Putamen (tissue), 1 donor: Measurements from ENCODE around the gene CUL7.
"Not testable (repeated sequence)": the region's sequence is repeated elsewhere in the genome, so short reads cannot be mapped to it uniquely, and the experiment has no call there.

Experiments used
- DNase-seq: peaks from one replicate; pipeline ENCODE4 v3.0.0-alpha.2; 2016; ENCODE audit warnings: low spot score

The CUL7 gene

GRCh38 chr6:43053545-43054205, at the start of gene CUL7:
Gene CUL7 (minus strand): TSS chr6:43053851. CDS start chr6:43052788, 1,063 bp downstream.
- DNase-seq, result peak; percentile 84

- DNase-seq, result no peak
Measured at GRCh38 chr6:43101497-43101896, 47.8 kb upstream of the CUL7 start.

- no peak for DNase-seq
Measured at GRCh38 chr6:43097502-43097901, 43.9 kb upstream of the CUL7 start.

- DNase-seq, result no peak
Measured at GRCh38 chr6:43097098-43097489, 43.4 kb upstream of the CUL7 start.

- DNase-seq, result no peak
Measured at GRCh38 chr6:43096451-43097097, 42.9 kb upstream of the CUL7 start.

GRCh38 chr6:43095939-43096338, 42.3 kb upstream of the CUL7 start:
- no peak for DNase-seq

GRCh38 chr6:43093436-43094289, 40.0 kb upstream of the CUL7 start:
- DNase-seq, result no peak

GRCh38 chr6:43092635-43093034, 39.0 kb upstream of the CUL7 start:
- no peak for DNase-seq

GRCh38 chr6:43091436-43091991, 37.9 kb upstream of the CUL7 start:
- DNase-seq, result no peak

GRCh38 chr6:43091020-43091419, 37.4 kb upstream of the CUL7 start:
- no peak for DNase-seq

- DNase-seq, result no peak
Measured at GRCh38 chr6:43090559-43090956, 36.9 kb upstream of the CUL7 start.

- no peak for DNase-seq
Measured at GRCh38 chr6:43089874-43090558, 36.4 kb upstream of the CUL7 start.

- DNase-seq, result no peak
Measured at GRCh38 chr6:43089467-43089866, 35.8 kb upstream of the CUL7 start.

GRCh38 chr6:43088654-43089056, 35.0 kb upstream of the CUL7 start:
- no peak for DNase-seq

GRCh38 chr6:43086022-43086658, 32.5 kb upstream of the CUL7 start:
- no peak for DNase-seq

- no peak for DNase-seq
Measured at GRCh38 chr6:43082806-43083655, 29.4 kb upstream of the CUL7 start.

GRCh38 chr6:43081922-43082321, 28.3 kb upstream of the CUL7 start:
- DNase-seq, result not testable (repeated sequence)

GRCh38 chr6:43081043-43081442, 27.4 kb upstream of the CUL7 start:
- no peak for DNase-seq

GRCh38 chr6:43078691-43079090, 25.0 kb upstream of the CUL7 start:
- DNase-seq, result no peak

GRCh38 chr6:43077981-43078511, 24.4 kb upstream of the CUL7 start:
- no peak for DNase-seq
